K562 (cell line): ENCODE measurements around the gene C17orf113. TPM values are rescaled to one million over a fixed set of nuclear protein-coding genes. Genes with fewer than 3 reads are reported as not detected.

ENCODE experiments used
- ATAC-seq: fragments of 200-7000 bp; cut with Tn5 transposase; 3 replicates; pipeline ENCODE4 v1.9.1; 2020; ENCODE audit warnings: moderate library complexity
- BruUV-seq: library from RNA; stranded (reverse); fragments of 400-500 nt; replicated peaks from 2 replicates; lab custom pipeline; 2021; lab: Mats Ljungman, UMichigan
- CTCF ChIA-PET: fragments of 300-600 bp; formaldehyde crosslinking; extraction: SDS; loops from one replicate; lab custom pipeline; 2021; ENCODE audit warnings: low intra/inter-chr PET ratio; lab: Yijun Ruan, JAX
- POLR2A ChIA-PET: fragments of 300-600, 350-650 bp; sonication (Branson Sonifier 250); formaldehyde crosslinking; extraction: SDS; loops from one replicate; lab custom pipeline; 2021; ENCODE audit warnings: antibody characterized with exemption, inconsistent platforms; lab: Yijun Ruan, JAX
- DNase-seq, 4 experiments: peaks; one replicate each; pipeline versions ENCODE4 v3.0.0 to v3.0.0-alpha.2; 2011 to 2018; ENCODE audit warnings: low spot score in 3 of 4, mixed read lengths in 3 of 4; ENCODE audit errors: extremely low read depth in 1 of 4
- FAIRE-seq: peaks from 2 replicates; lab custom pipeline; 2011; peaks lifted over from hg19 to GRCh38; lab: Jason Lieb, UNC
- H2AFZ ChIP-seq: 2 replicates; pipeline ENCODE4 v1.6.0; 2011; ENCODE audit warnings: low read depth, low read length, control low read depth, inconsistent platforms
- H3K27ac ChIP-seq: fragments of 200-600 bp; 3 replicates; pipeline ENCODE4 v1.8.0; 2011; ENCODE audit warnings: low read depth, mild to moderate bottlenecking, control low read depth, inconsistent platforms, low read length, moderate library complexity, mixed read lengths; ENCODE audit errors: extremely low read depth
- H3K27me3 ChIP-seq, 2 experiments: fragments of 300-600 bp in 1 of 2; 2 replicates in 1 of 2; 3 replicates in 1 of 2; pipeline versions ENCODE4 v1.6.0 to v1.8.0; 2011; ENCODE audit warnings: inconsistent platforms in 2 of 2, low read length in 2 of 2, mild to moderate bottlenecking in 1 of 2, mixed read lengths in 1 of 2, moderate library complexity in 1 of 2; ENCODE audit not compliant: control insufficient read depth in 2 of 2, insufficient read depth in 2 of 2
- H3K36me3 ChIP-seq: fragments of 300-600 bp; 3 replicates; pipeline ENCODE4 v1.8.0; 2011; ENCODE audit warnings: mild to moderate bottlenecking, low read length, inconsistent platforms; ENCODE audit not compliant: control insufficient read depth, insufficient read depth
- H3K4me1 ChIP-seq, 2 experiments: fragments of 200-600 bp in 1 of 2; replicated peaks in 1 of 2; 2 replicates in 1 of 2; 3 replicates in 1 of 2; pipeline versions ENCODE4 v1.5.1 to v1.8.0; 2011; ENCODE audit warnings: inconsistent platforms in 2 of 2, low read length in 2 of 2, mild to moderate bottlenecking in 1 of 2, mixed read lengths in 1 of 2, moderate library complexity in 1 of 2; ENCODE audit not compliant: control insufficient read depth in 2 of 2, insufficient read depth in 2 of 2
- H3K4me2 ChIP-seq: 2 replicates; pipeline ENCODE4 v1.6.1; 2011; ENCODE audit warnings: low read length, control low read depth, inconsistent platforms, mixed read lengths; ENCODE audit not compliant: insufficient read depth
- H3K4me3 ChIP-seq: fragments of 200-600 bp; sonication (generic), shearing (Covaris generic); 2 replicates; pipeline ENCODE4 v1.5.1; 2016; ENCODE audit warnings: control low read depth, inconsistent platforms
- H3K79me2 ChIP-seq: fragments of 200-600 bp; 3 replicates; pipeline ENCODE4 v1.8.0; 2011; ENCODE audit warnings: low read length, inconsistent platforms; ENCODE audit not compliant: control insufficient read depth, insufficient read depth
- H3K9ac ChIP-seq, 2 experiments: 2 replicates each; pipeline versions ENCODE4 v1.6.0 to v1.6.1; 2011; ENCODE audit warnings: low read depth in 2 of 2, low read length in 2 of 2, control low read depth in 1 of 2, inconsistent platforms in 1 of 2, mild to moderate bottlenecking in 1 of 2, mixed read lengths in 1 of 2; ENCODE audit not compliant: insufficient read depth in 1 of 2
- H3K9me1 ChIP-seq: one replicate; pipeline ENCODE4 v1.6.0; 2011; ENCODE audit warnings: inconsistent platforms, mild to moderate bottlenecking, low read length, moderate library complexity; ENCODE audit not compliant: control insufficient read depth, insufficient read depth
- H3K9me3 ChIP-seq: replicated peaks from 2 replicates; pipeline ENCODE4 v1.5.1; 2011; ENCODE audit warnings: low read depth, low read length, inconsistent platforms; ENCODE audit not compliant: control insufficient read depth, insufficient read depth
- H4K20me1 ChIP-seq: replicated peaks from 2 replicates; pipeline ENCODE4 v1.6.1; 2011; ENCODE audit warnings: low read length, inconsistent platforms, mixed read lengths; ENCODE audit not compliant: control insufficient read depth, insufficient read depth
- CEBPB ChIP-seq: fragments of 450-650 bp; IDR thresholded peaks from 2 replicates; pipeline ENCODE4 v1.6.1; 2016; ENCODE audit warnings: missing genetic modification characterization, missing compliant biosample characterization
- HMGN3 ChIP-seq: IDR thresholded peaks from 2 replicates; pipeline ENCODE4 v1.6.1; 2011; ENCODE audit warnings: borderline replicate concordance, low read depth, mild to moderate bottlenecking, mixed read lengths, low read length; ENCODE audit not compliant: insufficient read length; ENCODE audit errors: extremely low read depth
- HNRNPK ChIP-seq: fragments of 200-400 bp; formaldehyde crosslinking; IDR thresholded peaks from one replicate; pipeline ENCODE4 v1.6.1; 2018; ENCODE audit warnings: mild to moderate bottlenecking, low read depth, low read length; ENCODE audit not compliant: poor library complexity, severe bottlenecking
- KAT8 ChIP-seq: fragments of 450-650 bp; IDR thresholded peaks from 2 replicates; pipeline ENCODE4 v1.6.1; 2016; ENCODE audit warnings: low read depth, mild to moderate bottlenecking
- POLR2B ChIP-seq: fragments of 450-650 bp; IDR thresholded peaks from 2 replicates; pipeline ENCODE4 v1.6.1; 2018; ENCODE audit warnings: low read depth; ENCODE audit not compliant: partially characterized antibody
- SETDB1 ChIP-seq: IDR thresholded peaks from one replicate; pipeline ENCODE4 v1.6.1; 2012; ENCODE audit warnings: low read length, control low read depth, inconsistent platforms
- SMARCC2 ChIP-seq: fragments of 450-650 bp; IDR thresholded peaks from 2 replicates; pipeline ENCODE4 v1.6.1; 2017; ENCODE audit warnings: antibody characterized with exemption, moderate library complexity, mild to moderate bottlenecking, low read depth
- ZBTB7A ChIP-seq: IDR thresholded peaks from 2 replicates; pipeline ENCODE4 v1.6.1; 2011; ENCODE audit warnings: low read depth, mild to moderate bottlenecking, low read length, moderate library complexity, borderline replicate concordance; ENCODE audit not compliant: control insufficient read depth
- WGBS: fragments of 100-300 bp; shearing (Covaris generic); methylation state at CpG from one replicate; pipeline ENCODE4 v1.1.6; 2016; ENCODE audit warnings: low coverage, mixed read lengths; ENCODE audit not compliant: insufficient coverage; ENCODE audit errors: missing lambda C conversion rate; 5-methylcytosine and 5-hydroxymethylcytosine counted together
- in situ Hi-C: fragments of 300-500 bp; cut with MboI; formaldehyde crosslinking; loops from 4 replicates; pipeline ENCODE4 v1.15.0; 2018; ENCODE audit warnings: inconsistent platforms, mixed read lengths
- intact Hi-C: fragments of 100-400 bp; cut with micrococcal nuclease; formaldehyde crosslinking; loops from 2 replicates; pipeline ENCODE4 v1.14.2; 2022
- polyA plus RNA-seq, 8 experiments: library from polyadenylated mRNA; depleted of rRNA in 4 of 8; stranded (reverse) in 5 of 8; unstranded in 3 of 8; fragments of >200 nt; fragmentation: Nextera tagmentation in 2 of 8; fragmentation: Illumina TruSeq in 1 of 8; extraction: Ambion mirVana in 2 of 8; extraction: Trizol in 1 of 8; gene quantifications; 2 replicates each; pipeline versions ENCODE4 v1.2.1 to v1.2.3, GENCODE V29; 2011 to 2014; ENCODE audit warnings: inconsistent platforms in 1 of 8, missing spikeins in 1 of 8
- total RNA-seq, 7 experiments: library from RNA; depleted of rRNA in 6 of 7; stranded (reverse); fragments of >200 nt in 6 of 7; fragmentation: Illumina TruSeq in 2 of 7; extraction: Trizol in 2 of 7; gene quantifications; 2 replicates each; pipeline versions ENCODE4 v1.2.1 to v1.2.3, GENCODE V29; 2011 to 2021; ENCODE audit warnings: low replicate concordance in 1 of 7
- TF ChIP-seq, protein P1 (sequence below): fragments of 250-450 bp; sonication (Bioruptor Pico); IDR thresholded peaks from 2 replicates; pipeline ENCODE4 v1.4.0; 2020; ENCODE audit warnings: borderline replicate concordance
- TF ChIP-seq, protein P2 (sequence below): fragments of 250-450 bp; sonication (Bioruptor Pico); IDR thresholded peaks from 2 replicates; pipeline ENCODE4 v1.4.0; 2020

The C17orf113 gene
- total and polyA plus RNA-seq, 9 of the 15 experiments (the other 6 are each of a cell fraction or from before 2014, with no cell fraction given): 0.10 to 1.2 (median 0.31) TPM

DNA sequence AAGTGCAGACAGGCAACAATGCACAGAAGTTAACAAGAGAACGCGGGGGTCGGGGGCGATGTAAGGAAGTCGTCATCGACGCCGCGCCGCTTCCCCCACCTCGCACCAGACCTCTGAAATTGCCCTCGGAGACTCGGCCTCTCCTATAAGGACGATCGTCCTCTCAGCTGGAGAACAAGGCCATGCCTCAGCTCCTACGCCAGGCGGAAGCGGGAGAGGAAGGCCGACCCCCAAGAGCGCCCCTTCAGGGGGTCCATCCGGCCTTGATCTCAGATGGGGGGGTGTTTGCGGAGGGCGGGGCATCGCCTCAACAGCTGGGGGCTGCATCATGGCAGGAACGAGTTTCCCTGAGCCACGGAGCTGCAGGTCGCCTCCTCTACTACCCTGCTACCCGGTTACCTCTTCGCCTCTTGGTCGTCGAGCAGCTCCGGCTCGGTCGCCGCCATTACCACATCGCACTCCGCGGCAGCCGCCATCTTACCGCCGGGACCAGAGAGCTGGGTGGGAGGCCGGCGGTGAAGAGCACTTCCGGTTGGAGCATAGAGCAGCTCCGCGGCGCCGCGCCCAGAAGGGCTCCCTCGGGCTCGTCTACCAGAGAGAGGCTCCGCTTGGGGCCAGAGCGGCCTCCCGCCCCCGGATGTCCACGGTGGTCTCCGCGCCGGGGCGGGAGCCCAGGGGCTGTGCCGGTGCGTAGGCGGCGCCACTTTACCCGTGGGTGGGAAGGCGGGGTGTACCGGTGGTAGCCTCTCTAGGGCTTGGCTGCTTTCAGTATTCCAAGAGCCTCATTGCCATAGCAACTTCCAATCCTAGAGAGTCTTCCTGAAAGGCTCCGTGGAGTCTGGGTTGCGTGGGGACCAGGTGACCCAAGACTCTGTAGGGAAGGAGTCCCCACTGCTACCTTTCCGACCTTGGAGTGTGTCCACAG lies 33.2 kb downstream of the C17orf113 start, which contains the start of gene DNAJC7:
Gene DNAJC7, minus strand, starts transcription at position 499 of the 925 bp plus-strand sequence. Its CDS starts 23 bp downstream, at position 476.
- intact Hi-C loops: no loop called here
- in situ Hi-C loops: no loop called here
- Histone ChIP-seq H3K27ac (peak within 1 kb of the TSS; percentile 98), H3K79me2 (peaks cover 80% of the 10 kb centered on the region), H3K4me1 (peaks cover 20 to 29% of the 10 kb centered on the region in 2 experiments; a peak in 4 of 5 replicates), H3K9me1 (no peaks in the 10 kb centered on the region), H3K9ac (peak within 1 kb of the TSS; percentile 97 to 99), H4K20me1 (peaks cover 5% of the 10 kb centered on the region), H3K9me3 (no peaks in the 10 kb centered on the region), H3K27me3 (no peaks in the 10 kb centered on the region), H3K36me3 (peaks cover 44% of the 10 kb centered on the region), H3K4me2 (peak within 1 kb of the TSS; percentile 91), H3K4me3 (peak within 1 kb of the TSS; percentile 86), H2AFZ (peak within 1 kb of the TSS; percentile 93)
- peak; percentile 89 for ATAC-seq
- ChIA-PET POLR2A (interaction anchor here (0.6 to 4.3 kb wide), 20 partner anchors 8 to 483 kb away, joined by 3 to 37 read pairs (median 4); partner anchors contain the start of genes ACLY, DHX58 and KAT2A), CTCF (no interaction called here)
- under 1% methylated on average over 59 of the region's 70 CpGs for WGBS
- BruUV-seq: TSS peak; percentile 52
- peak; percentile 86 for FAIRE-seq
- peak; percentile 92 to 95 (median 94) for DNase-seq
- TF ChIP-seq SETDB1 (no peak), ZBTB7A (peak; percentile 92), HNRNPK (no peak), HMGN3 (peak; percentile 73), CEBPB (tag) (no peak), KAT8 (peak; percentile 85), POLR2B (peak; percentile 84), SMARCC2 (0 out of 2 replicates have a peak, but pooled peaks have one; percentile 5)
- TF ChIP-seq, protein P1, sequence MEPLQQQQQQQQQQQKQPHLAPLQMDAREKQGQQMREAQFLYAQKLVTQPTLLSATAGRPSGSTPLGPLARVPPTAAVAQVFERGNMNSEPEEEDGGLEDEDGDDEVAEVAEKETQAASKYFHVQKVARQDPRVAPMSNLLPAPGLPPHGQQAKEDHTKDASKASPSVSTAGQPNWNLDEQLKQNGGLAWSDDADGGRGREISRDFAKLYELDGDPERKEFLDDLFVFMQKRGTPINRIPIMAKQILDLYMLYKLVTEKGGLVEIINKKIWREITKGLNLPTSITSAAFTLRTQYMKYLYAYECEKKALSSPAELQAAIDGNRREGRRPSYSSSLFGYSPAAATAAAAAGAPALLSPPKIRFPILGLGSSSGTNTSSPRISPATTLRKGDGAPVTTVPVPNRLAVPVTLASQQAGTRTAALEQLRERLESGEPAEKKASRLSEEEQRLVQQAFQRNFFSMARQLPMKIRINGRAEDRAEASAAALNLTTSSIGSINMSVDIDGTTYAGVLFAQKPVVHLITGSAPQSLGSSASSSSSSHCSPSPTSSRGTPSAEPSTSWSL (CRISPR knock-in tag): no peak
- TF ChIP-seq, protein P2, sequence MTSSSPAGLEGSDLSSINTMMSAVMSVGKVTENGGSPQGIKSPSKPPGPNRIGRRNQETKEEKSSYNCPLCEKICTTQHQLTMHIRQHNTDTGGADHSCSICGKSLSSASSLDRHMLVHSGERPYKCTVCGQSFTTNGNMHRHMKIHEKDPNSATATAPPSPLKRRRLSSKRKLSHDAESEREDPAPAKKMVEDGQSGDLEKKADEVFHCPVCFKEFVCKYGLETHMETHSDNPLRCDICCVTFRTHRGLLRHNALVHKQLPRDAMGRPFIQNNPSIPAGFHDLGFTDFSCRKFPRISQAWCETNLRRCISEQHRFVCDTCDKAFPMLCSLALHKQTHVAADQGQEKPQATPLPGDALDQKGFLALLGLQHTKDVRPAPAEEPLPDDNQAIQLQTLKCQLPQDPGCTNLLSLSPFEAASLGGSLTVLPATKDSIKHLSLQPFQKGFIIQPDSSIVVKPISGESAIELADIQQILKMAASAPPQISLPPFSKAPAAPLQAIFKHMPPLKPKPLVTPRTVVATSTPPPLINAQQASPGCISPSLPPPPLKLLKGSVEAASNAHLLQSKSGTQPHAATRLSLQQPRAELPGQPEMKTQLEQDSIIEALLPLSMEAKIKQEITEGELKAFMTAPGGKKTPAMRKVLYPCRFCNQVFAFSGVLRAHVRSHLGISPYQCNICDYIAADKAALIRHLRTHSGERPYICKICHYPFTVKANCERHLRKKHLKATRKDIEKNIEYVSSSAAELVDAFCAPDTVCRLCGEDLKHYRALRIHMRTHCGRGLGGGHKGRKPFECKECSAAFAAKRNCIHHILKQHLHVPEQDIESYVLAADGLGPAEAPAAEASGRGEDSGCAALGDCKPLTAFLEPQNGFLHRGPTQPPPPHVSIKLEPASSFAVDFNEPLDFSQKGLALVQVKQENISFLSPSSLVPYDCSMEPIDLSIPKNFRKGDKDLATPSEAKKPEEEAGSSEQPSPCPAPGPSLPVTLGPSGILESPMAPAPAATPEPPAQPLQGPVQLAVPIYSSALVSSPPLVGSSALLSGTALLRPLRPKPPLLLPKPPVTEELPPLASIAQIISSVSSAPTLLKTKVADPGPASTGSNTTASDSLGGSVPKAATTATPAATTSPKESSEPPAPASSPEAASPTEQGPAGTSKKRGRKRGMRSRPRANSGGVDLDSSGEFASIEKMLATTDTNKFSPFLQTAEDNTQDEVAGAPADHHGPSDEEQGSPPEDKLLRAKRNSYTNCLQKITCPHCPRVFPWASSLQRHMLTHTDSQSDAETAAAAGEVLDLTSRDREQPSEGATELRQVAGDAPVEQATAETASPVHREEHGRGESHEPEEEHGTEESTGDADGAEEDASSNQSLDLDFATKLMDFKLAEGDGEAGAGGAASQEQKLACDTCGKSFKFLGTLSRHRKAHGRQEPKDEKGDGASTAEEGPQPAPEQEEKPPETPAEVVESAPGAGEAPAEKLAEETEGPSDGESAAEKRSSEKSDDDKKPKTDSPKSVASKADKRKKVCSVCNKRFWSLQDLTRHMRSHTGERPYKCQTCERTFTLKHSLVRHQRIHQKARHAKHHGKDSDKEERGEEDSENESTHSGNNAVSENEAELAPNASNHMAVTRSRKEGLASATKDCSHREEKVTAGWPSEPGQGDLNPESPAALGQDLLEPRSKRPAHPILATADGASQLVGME: peak; percentile 67; the same call in 1 of the 2 replicates
